Activated CD4-positive, alpha-beta T cell treated with anti-CD3 and anti-CD28 coated beads, Interleukin-2, Interleukin-6, amounts not matched to agents 100 ng/mL and 50 ng/mL, durations not matched to agents 16 hours and 8 hours (primary cell): ENCODE data around the gene CYP4F11.
"Not testable (repeated sequence)": the region's sequence is repeated elsewhere in the genome, so short reads cannot be mapped to it uniquely, and the experiment has no call there.

ENCODE experiments used
- DNase-seq: peaks from one replicate; pipeline ENCODE4 v3.0.0-alpha.2; 2020

The CYP4F11 gene

GRCh38 chr19:15919243-15919642 is 15.1 kb downstream of the CYP4F11 start:
- DNase-seq: no peak

GRCh38 chr19:15915109-15915508 is 19.2 kb downstream of the CYP4F11 start:
- DNase-seq: no peak

GRCh38 chr19:15913830-15914229 is 20.5 kb downstream of the CYP4F11 start:
- no peak for DNase-seq

GRCh38 chr19:15913384-15913783 is 20.9 kb downstream of the CYP4F11 start:
- DNase-seq: no peak

- no peak for DNase-seq
These were observed 22.6 kb downstream of the CYP4F11 start for GRCh38 chr19:15911599-15912235.

DNA sequence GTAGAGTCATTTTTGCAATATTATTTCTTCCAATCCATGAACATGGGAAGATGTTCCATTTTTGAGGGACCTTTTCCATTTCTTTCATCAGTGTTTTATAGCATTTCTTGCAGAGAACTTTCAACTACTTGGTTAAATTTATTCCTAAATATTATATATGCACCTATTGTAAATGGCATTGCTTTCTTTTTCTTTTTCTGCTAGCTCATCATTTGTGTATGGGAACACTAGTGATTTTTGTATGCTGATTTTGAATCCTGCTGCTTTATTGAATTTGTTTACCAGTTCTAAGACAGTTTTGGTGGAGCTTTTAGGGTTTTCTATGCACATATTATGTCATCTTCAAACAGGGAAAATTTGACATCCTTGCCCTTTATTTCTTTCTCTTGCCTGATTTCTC is 29.3 kb downstream of the CYP4F11 start:
- DNase-seq: no peak

DNA sequence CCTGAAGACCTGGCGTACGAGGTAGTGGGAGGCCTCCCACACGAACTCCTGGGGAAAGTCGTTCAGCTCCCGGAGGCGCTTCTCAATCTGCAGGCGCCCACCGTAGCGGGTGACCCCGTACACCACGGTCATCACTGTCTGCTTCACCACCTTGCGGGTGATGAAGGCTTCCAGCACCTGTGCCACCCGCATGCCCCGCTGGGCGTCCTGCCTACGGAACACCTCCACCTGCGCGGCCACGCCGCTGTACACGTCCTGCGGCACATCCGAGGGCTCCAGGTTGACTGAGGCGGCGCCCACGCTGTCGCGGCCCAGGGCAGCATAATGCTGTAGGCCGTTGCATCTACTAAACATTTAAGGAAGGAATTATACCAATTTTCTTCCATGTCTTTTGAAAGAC is 31.4 kb downstream of the CYP4F11 start:
- DNase-seq: not testable (repeated sequence)

- DNase-seq: no peak
These were observed 32.1 kb downstream of the CYP4F11 start for GRCh38 chr19:15902254-15902653.

- no peak for DNase-seq
These were observed 33.8 kb downstream of the CYP4F11 start for GRCh38 chr19:15900504-15900903.

DNA sequence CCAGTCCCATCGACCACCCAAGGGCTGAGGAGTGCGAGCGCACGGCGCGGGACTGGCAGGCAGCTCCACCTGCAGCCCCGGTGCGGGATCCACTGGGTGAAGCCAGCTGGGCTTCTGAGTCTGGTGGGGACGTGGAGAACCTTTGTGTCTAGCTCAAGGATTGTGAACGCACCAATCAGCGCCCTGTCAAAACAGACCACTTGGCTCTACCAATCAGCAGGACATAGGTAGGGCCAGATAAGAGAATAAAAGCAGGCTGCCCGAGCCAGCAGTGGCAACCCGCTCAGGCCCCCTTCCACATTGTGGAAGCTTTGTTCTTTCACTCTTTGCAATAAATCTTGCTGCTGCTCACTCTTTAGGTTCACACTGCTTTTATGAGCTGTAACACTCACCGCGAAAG is 34.3 kb downstream of the CYP4F11 start:
- not testable (repeated sequence) for DNase-seq

DNA sequence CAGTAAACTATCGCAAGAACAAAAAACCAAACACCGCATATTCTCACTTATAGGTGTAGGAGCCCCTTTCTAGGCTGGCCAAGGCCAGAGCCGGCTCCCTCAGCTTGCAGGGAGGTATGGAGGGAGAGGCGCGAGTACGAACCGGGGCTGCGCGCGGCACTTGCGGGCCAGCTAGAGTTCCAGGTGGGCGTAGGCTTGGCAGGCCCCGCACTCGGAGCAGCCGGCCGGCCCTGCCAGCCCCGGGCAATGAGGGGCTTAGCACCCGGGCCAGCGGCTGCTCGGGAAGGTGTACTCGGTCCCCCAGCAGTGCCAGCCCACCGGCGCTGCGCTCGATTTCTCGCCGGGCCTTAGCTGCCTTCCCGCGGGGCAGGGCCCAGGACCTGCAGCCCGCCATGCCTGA is 34.8 kb downstream of the CYP4F11 start:
- DNase-seq: not testable (repeated sequence)

GRCh38 chr19:15897738-15898276 is 36.5 kb downstream of the CYP4F11 start, which contains the start of gene CYP4F2:
CYP4F2 (minus strand) TSS chr19:15898074; CDS start chr19:15897611, 463 bp downstream.
- DNase-seq: no peak

DNA sequence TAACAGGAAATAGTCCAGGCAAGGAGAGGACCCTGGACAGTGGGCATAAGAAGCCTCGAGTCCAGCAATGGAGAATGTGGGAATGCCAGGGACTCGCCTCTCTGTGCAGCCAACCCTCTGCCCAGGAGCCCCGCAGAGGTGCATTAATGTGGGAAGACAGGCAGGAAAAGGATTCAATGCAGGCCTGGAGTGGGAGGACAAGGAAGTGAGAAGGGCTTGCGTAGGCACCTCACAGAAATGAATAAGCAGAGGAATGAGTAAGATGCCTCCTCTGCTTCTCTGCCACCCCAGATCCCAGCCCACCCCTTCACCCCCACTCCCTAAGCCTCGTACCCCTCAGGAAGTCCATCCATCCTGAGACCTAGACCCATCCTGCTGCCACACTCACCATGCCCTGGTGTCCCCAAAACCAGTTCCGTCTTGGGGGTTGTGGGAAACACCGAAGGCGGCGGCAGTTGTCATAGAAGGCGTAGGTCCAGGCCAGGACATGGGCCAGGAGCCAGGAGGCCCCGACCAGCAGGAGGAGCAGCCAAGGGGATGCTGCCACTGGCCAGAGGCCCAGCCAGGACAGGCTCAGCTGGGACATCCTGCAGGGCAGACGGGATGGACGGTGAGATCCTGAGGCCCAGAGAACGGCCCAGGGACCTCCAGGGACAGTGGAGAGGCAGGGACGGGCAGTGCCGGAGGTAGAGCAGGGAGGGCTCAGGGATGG is 37.1 kb downstream of the CYP4F11 start:
- DNase-seq: no peak

- no peak for DNase-seq
These were observed 38.4 kb downstream of the CYP4F11 start for GRCh38 chr19:15895876-15896430.

- no peak for DNase-seq
These were observed 40.0 kb downstream of the CYP4F11 start for GRCh38 chr19:15894359-15894758.

DNA sequence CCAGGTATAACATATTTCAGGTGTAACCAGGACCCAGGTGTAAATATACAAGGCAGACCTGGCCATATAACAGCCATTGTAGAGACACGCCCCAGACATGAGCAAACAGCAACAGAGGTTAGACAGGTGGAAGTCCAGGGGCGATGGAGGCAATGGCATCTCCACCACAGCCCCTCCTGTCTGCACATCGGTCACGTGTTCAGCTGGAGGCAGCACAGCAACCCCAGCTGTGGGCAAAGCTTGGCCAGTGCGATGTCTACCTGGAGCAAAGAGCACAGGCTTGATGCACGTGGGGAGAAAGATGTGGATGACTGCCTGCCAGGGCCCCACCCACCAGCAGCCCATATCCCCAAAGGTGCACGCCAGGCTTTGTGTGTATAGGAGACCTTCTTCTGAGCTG is 40.9 kb downstream of the CYP4F11 start:
- DNase-seq: no peak

- no peak for DNase-seq
These were observed 42.3 kb downstream of the CYP4F11 start for GRCh38 chr19:15892012-15892411.

DNA sequence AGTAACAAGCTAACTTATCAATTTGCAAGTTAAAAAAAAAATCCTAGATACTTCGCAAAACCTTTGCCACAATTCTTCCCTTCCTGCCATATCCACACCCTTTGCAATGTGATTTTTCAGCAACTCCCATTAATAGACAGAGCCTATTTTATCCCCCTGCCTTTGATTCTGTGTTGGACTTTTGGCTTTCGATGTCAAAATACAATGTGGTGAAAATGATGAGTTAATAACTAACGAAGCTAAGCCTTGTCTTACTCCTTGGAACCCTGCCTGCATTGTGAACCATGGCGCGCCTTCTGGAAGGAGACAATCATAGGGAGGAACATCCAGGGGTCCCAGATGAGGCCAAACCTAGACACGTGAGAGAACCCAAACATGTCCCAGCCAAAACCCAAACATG is 42.9 kb downstream of the CYP4F11 start:
- DNase-seq: no peak

- not testable (repeated sequence) for DNase-seq
These were observed 45.0 kb downstream of the CYP4F11 start for GRCh38 chr19:15889339-15889738.

DNA sequence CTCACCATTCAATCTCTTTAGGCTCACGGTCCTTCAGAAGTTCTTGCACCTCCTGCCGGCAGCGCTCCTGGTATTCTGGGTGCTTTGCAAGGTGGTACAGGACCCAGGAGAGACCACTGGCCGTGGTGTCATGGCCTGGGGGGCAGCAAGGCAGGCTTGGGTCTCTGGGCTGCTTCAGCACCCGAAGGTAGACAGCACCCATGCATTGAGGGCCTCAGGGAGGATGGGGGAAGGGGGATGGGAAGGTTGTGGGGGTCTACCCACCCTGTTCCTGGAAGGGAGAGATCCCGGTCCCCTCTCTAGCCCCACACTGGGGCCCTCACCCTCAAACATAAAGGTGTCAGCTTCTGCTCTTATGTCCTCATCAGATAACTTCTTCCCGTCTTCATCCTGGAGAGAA is 48.4 kb downstream of the CYP4F11 start:
- DNase-seq: no peak

DNA sequence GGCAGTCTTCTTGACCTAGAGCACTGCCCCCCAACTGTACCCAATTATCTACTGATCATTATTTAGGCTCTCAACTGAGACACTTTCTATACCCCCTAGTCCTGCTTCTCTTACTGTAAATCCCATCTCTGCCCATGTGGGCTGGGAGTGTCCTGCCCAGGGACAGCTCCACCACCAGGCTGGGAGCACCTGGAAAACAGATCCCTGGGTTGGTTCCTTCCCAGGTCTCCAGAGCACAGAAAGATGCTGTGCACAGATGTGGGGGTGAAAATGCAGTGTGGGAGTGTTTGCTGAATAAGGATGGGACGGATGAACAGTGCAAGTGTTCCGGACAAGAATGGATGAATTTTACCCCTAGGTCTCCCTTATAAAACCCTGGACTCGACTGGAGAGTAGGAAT is 49.2 kb downstream of the CYP4F11 start:
- DNase-seq: no peak

- not testable (repeated sequence) for DNase-seq
These were observed 51.0 kb downstream of the CYP4F11 start for GRCh38 chr19:15883329-15883728.

GRCh38 chr19:15874821-15875474 is 59.4 kb downstream of the CYP4F11 start:
- DNase-seq: no peak
